Glomerular visceral epithelial cell (primary cell): ENCODE data around the gene STAG1.
A peak's percentile ranks its signal among the peaks of the same experiment; 100 is the strongest.
"Not testable (repeated sequence)": the region's sequence is repeated elsewhere in the genome, so short reads cannot be mapped to it uniquely, and the experiment has no call there.

Source experiments
- DNase-seq: peaks from one replicate; pipeline ENCODE4 v3.0.0-alpha.2; 2016; ENCODE audit errors: extremely low spot score

Gene STAG1

GRCh38 chr3:136745916-136746315 is 6.3 kb downstream of the STAG1 start:
- DNase-seq: no peak

GRCh38 chr3:136741063-136741462 is 11.1 kb downstream of the STAG1 start:
- DNase-seq: no peak

GRCh38 chr3:136740351-136740958 is 11.7 kb downstream of the STAG1 start:
- no peak for DNase-seq

- not testable (repeated sequence) for DNase-seq
Observed at GRCh38 chr3:136736950-136737349, 15.2 kb downstream of the STAG1 start.

- DNase-seq: no peak
Observed at GRCh38 chr3:136735103-136735502, 17.1 kb downstream of the STAG1 start.

GRCh38 chr3:136734382-136735070 is 17.7 kb downstream of the STAG1 start:
- DNase-seq: no peak

GRCh38 chr3:136733317-136733833 is 18.8 kb downstream of the STAG1 start:
- no peak for DNase-seq

- DNase-seq: peak; percentile 16
Observed at GRCh38 chr3:136731274-136731884, 20.8 kb downstream of the STAG1 start.

- no peak for DNase-seq
Observed at GRCh38 chr3:136730595-136731273, 21.4 kb downstream of the STAG1 start.

- DNase-seq: peak; percentile 85
Observed at GRCh38 chr3:136728918-136729317, 23.3 kb downstream of the STAG1 start.

GRCh38 chr3:136728473-136728872 is 23.7 kb downstream of the STAG1 start:
- no peak for DNase-seq

- DNase-seq: no peak
Observed at GRCh38 chr3:136725468-136725867, 26.7 kb downstream of the STAG1 start.

- not testable (repeated sequence) for DNase-seq
Observed at GRCh38 chr3:136722916-136723315, 29.3 kb downstream of the STAG1 start.

GRCh38 chr3:136722399-136722798 is 29.8 kb downstream of the STAG1 start:
- DNase-seq: not testable (repeated sequence)

- DNase-seq: no peak
Observed at GRCh38 chr3:136720091-136720490, 32.1 kb downstream of the STAG1 start.

- no peak for DNase-seq
Observed at GRCh38 chr3:136716629-136717028, 35.5 kb downstream of the STAG1 start.

- DNase-seq: no peak
Observed at GRCh38 chr3:136714020-136714419, 38.2 kb downstream of the STAG1 start.

GRCh38 chr3:136712941-136713340 is 39.2 kb downstream of the STAG1 start:
- no peak for DNase-seq

- DNase-seq: not testable (repeated sequence)
Observed at GRCh38 chr3:136711888-136712287, 40.3 kb downstream of the STAG1 start.

GRCh38 chr3:136711277-136711676 is 40.9 kb downstream of the STAG1 start:
- no peak for DNase-seq

GRCh38 chr3:136709775-136710174 is 42.4 kb downstream of the STAG1 start:
- DNase-seq: not testable (repeated sequence)

- DNase-seq: no peak
Observed at GRCh38 chr3:136708333-136708985, 43.7 kb downstream of the STAG1 start.
